ENCODE data around the gene SPRY1.

SPRY1 gene

DNA sequence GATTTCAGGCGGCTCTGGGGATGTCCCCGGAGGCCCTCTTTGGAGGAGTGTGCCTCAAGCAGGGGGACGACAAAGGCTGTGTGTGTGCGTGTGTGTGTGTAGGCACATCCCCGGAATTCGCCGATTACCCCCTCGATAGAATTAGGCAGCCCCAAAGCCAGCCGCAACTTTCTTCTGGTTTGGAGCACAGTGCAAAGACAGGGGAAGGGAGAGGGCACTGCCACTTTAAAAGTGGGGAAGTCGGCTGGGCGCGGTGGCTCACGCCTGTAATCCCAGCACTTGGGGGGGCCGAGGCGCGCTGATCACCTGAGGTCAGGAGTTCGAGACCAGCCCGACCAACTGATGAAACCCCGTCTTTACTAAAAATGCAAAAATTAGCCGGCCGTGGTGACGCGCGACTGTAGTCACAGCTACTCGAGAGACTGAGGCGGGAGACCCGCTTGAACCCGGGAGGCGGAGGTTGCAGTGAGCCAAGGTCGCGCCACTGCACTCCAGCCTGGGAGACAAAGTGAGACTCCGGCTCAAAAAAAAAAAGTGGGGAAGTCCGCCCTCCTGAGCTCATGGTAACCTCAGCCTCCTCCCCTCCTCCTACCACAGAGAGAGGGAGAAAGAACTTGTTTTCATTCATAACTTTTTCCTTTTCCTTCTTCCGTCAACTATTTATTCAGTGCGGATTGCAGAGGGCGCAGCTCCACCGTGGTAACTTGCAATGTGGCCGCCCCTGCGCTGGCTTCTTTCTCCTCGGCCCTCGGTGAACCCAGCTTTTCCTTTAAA is 2.4 kb downstream of the SPRY1 start:
- no peak for DNase-seq (ENCODE audit: low read depth, low spot score)
- CTCF ChIA-PET = interaction anchor here (0.8 to 3.5 kb wide), 10 partner anchors 9 to 714 kb away, joined by 3 to 26 read pairs (median 4); no protein-coding TSS in a partner anchor
- H3K4me3 ChIP-seq (ENCODE audit: low read depth, low read length) = peak overlapping the region; percentile 67
- POLR2A ChIA-PET = interaction anchor here (1.7 kb wide), 1 partner anchor 19 kb away, joined by 4 read pairs; no protein-coding TSS in a partner anchor
- TF ChIP-seq, protein P1, sequence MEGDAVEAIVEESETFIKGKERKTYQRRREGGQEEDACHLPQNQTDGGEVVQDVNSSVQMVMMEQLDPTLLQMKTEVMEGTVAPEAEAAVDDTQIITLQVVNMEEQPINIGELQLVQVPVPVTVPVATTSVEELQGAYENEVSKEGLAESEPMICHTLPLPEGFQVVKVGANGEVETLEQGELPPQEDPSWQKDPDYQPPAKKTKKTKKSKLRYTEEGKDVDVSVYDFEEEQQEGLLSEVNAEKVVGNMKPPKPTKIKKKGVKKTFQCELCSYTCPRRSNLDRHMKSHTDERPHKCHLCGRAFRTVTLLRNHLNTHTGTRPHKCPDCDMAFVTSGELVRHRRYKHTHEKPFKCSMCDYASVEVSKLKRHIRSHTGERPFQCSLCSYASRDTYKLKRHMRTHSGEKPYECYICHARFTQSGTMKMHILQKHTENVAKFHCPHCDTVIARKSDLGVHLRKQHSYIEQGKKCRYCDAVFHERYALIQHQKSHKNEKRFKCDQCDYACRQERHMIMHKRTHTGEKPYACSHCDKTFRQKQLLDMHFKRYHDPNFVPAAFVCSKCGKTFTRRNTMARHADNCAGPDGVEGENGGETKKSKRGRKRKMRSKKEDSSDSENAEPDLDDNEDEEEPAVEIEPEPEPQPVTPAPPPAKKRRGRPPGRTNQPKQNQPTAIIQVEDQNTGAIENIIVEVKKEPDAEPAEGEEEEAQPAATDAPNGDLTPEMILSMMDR (IDR thresholded peaks at IDR 0.05; ENCODE audit: insufficient read depth, low read length, missing control alignments) = peak; percentile 19

DNA sequence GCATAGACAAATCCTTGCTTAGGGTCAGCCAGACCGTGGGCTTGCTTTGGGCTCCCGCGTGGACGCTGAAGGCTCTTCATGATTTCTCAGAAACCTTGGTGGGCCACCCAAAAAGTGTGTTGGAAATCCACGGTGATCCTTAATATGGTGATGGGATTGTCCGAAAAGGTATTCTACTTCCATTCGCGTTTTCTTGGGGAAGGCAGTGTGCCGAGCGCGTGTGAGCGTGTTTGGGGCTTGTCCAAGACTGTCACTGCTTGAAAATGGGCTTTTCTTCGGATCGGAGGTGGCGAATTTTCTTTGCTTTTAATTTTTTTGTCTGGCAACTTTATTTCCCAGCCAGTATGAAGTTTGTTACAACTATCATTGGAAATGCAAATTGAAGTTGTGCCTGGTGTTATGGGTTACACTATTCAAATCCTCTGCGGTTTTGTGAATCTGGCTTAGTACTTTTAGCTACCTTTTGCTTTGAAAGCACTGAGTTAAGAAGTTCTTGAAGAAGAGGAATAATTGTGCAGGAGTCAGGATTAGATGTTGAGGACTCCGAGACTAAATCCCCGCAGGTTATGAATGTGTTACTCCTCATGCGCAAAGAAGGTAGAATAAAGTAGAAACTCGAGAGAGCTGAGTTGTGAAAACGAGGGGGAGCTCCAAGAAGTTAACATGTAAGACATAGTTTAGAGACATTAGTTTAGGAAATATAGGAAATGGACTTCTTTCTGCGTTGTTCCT is 3.2 kb downstream of the SPRY1 start:
- POLR2A ChIA-PET = interaction anchor here (1.7 kb wide), 1 partner anchor 19 kb away, joined by 4 read pairs; no protein-coding TSS in a partner anchor
- DNase-seq (ENCODE audit: low read depth, low spot score) = no peak
- H3K4me3 ChIP-seq (ENCODE audit: low read depth, low read length) = peak overlapping the region; percentile 67

DNA sequence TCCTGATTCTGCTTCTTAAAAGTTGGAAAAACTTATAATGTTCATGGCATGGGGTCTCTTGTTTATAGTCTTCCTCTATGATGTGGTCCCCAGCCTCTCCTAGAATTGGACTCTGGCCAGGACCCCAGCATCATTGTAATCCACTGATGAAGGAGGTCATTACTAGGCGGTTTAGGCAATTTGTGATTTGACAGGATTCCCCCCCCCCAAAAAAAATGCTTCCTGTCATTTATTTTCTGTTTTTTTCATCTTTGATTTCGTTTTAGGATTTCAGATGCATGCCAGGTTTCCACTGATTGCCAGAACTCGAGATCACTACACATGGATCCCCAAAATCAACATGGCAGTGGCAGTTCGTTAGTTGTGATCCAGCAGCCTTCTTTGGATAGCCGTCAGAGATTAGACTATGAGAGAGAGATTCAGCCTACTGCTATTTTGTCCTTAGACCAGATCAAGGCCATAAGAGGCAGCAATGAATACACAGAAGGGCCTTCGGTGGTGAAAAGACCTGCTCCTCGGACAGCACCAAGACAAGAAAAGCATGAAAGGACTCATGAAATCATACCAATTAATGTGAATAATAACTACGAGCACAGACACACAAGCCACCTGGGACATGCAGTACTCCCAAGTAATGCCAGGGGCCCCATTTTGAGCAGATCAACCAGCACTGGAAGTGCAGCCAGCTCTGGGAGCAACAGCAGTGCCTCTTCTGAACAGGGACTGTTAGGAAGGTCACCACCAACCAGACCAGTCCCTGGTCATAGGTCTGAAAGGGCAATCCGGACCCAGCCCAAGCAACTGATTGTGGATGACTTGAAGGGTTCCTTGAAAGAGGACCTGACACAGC is 4.9 kb downstream of the SPRY1 start:
- H3K4me3 ChIP-seq (ENCODE audit: low read depth, low read length) = no peak overlapping the region
- POLR2A ChIA-PET = no interaction called here
- CTCF ChIA-PET = interaction anchor here (1.3 to 3.4 kb wide), 3 partner anchors 11 to 257 kb away, joined by 4 to 11 read pairs (median 5); no protein-coding TSS in a partner anchor
- no peak for DNase-seq (ENCODE audit: low read depth, low spot score)
- TF ChIP-seq, protein P1 (IDR thresholded peaks at IDR 0.05; ENCODE audit: insufficient read depth, low read length, missing control alignments) = no peak

More for the DNA sequence above, 3.2 kb downstream of the SPRY1 start:
- CTCF ChIA-PET = interaction anchor here (0.8 to 3.4 kb wide), 12 partner anchors 9 to 713 kb away, joined by 3 to 11 read pairs (median 4); no protein-coding TSS in a partner anchor
- TF ChIP-seq, protein P1 (IDR thresholded peaks at IDR 0.05; ENCODE audit: insufficient read depth, low read length, missing control alignments) = no peak

DNA sequence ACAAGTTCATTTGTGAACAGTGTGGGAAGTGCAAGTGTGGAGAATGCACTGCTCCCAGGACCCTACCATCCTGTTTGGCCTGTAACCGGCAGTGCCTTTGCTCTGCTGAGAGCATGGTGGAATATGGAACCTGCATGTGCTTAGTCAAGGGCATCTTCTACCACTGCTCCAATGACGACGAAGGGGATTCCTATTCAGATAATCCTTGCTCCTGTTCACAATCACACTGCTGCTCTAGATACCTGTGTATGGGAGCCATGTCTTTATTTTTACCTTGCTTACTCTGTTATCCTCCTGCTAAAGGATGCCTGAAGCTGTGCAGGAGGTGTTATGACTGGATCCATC is 5.5 kb downstream of the SPRY1 start:
- H3K4me3 ChIP-seq (ENCODE audit: low read depth, low read length) = no peak overlapping the region
- ChIA-PET POLR2A (no interaction called here), CTCF (interaction anchor here (3.4 kb wide), 1 partner anchor 12 kb away, joined by 11 read pairs; no protein-coding TSS in a partner anchor)
- DNase-seq (ENCODE audit: low read depth, low spot score) = no peak
- TF ChIP-seq, protein P1 (IDR thresholded peaks at IDR 0.05; ENCODE audit: insufficient read depth, low read length, missing control alignments) = no peak

DNA sequence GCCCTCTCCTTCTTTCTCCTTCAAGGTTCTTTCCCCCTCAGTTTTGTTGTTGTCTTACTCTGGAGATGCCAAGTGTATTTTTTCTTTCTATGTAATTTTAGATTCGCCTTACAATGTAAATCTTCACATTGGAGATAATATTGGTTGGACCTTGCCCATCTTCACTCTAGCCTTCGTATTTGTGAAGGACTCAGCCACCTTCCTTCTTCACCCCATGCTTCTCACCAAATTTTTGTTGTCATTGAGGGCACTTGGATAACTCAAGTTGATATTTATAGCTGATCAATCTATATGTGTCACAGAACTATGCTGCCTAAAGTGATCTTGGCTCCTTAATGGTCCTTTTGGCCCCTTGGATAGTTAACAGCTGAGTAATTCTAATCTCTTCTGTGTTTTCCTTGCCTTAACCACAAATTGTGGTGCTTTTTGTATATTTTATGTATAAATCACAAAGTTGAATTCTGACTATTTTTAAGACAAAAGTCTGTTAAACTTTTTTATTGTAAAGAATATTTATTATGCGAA is 6.5 kb downstream of the SPRY1 start:
- ChIA-PET CTCF (no interaction called here), POLR2A (no interaction called here)
- TF ChIP-seq, protein P1 (IDR thresholded peaks at IDR 0.05; ENCODE audit: insufficient read depth, low read length, missing control alignments) = no peak

More for the DNA sequence above, 6.5 kb downstream of the SPRY1 start:
- no peak overlapping the region for H3K4me3 ChIP-seq (ENCODE audit: low read depth, low read length)
- DNase-seq (ENCODE audit: low read depth, low spot score) = no peak
